Duodenal mucosa (tissue), 2 donors: ENCODE data around the gene ATF7.

Experiments used
- H3K27ac ChIP-seq: one replicate; pipeline ENCODE4 v1.7.0; 2013; ENCODE audit warnings: low read depth, low read length
- H3K27me3 ChIP-seq, 2 donors: one replicate each; pipeline ENCODE4 v1.7.0; 2013; ENCODE audit warnings: low read length in 2 of 2, control low read depth in 1 of 2; ENCODE audit not compliant: insufficient read depth in 2 of 2, control insufficient read depth in 1 of 2
- H3K36me3 ChIP-seq, 2 donors: one replicate each; pipeline ENCODE4 v1.7.0; 2013; ENCODE audit warnings: low read length in 2 of 2, control low read depth in 1 of 2; ENCODE audit not compliant: insufficient read depth in 2 of 2, control insufficient read depth in 1 of 2
- H3K4me1 ChIP-seq, 2 donors: one replicate each; pipeline ENCODE4 v1.7.0; 2013; ENCODE audit warnings: low read length in 2 of 2, control low read depth in 1 of 2; ENCODE audit not compliant: insufficient read depth in 2 of 2, control insufficient read depth in 1 of 2
- H3K4me3 ChIP-seq, 2 donors: one replicate each; pipeline ENCODE4 v1.7.0; 2013; ENCODE audit warnings: low read length in 2 of 2, low read depth in 1 of 2
- H3K9ac ChIP-seq, 2 donors: one replicate each; pipeline ENCODE4 v1.7.0; 2013; ENCODE audit warnings: low read length in 2 of 2, low read depth in 1 of 2
- H3K9me3 ChIP-seq, 2 donors: one replicate each; pipeline ENCODE4 v1.7.0; 2013; ENCODE audit warnings: low read length in 2 of 2, control low read depth in 1 of 2; ENCODE audit not compliant: control insufficient read depth in 1 of 2

Gene ATF7

DNA sequence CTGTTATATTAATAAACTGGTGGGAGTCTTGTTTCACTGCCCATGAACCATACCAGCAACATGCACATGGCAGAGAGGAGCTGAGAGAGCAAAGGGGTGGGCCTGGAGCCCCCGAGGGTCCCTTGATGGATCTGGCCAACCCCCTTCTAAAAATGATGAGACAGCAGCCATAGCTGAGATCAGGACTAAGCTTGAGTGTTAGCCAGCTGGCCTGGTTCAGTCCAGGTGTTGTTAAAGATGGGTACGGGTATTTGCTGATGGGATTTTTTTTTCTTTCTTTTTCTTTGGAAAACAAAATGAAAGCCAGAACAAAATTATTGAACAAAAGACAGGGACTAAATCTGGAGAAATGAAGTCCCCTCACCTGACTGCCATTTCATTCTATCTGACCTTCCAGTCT, 158.3 kb downstream of the ATF7 start:
- Histone ChIP-seq H3K9ac (no peak overlapping the region), H3K9me3 (no peaks in the 10 kb centered on the region), H3K4me3 (no peak overlapping the region), H3K4me1 (peaks cover 0 to 8% of the 10 kb centered on the region in 2 donors), H3K36me3 (peaks cover 68 to 96% of the 10 kb centered on the region in 2 donors), H3K27me3 (no peaks in the 10 kb centered on the region), H3K27ac (no peak overlapping the region)

DNA sequence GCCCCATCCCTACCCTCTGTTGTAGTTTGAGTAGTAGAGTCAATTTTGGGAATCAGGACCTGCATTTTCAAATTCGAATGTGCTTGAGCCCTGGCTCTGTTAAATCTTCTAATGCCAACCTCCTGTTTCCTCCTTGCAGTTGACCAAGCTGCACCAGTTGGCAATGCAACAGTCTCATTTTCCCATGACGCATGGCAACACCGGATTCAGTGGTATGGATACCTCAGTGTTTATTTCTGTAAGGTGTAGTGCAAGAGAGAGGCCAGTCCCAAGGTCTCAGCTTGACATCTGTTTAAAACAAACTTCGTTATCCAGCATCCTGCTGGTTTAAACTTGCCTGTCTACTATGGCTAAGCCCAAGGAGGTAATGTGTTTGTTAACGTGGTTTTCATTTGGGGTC, 159.1 kb downstream of the ATF7 start:
- no peaks in the 10 kb centered on the region for H3K9me3 ChIP-seq
- no peaks in the 10 kb centered on the region for H3K27me3 ChIP-seq
- H3K9ac ChIP-seq, result no peak overlapping the region
- no peak overlapping the region for H3K27ac ChIP-seq
- H3K36me3 ChIP-seq, result peaks cover 73 to 96% of the 10 kb centered on the region in 2 donors
- peaks cover 0 to 8% of the 10 kb centered on the region in 2 donors for H3K4me1 ChIP-seq
- H3K4me3 ChIP-seq, result no peak overlapping the region

DNA sequence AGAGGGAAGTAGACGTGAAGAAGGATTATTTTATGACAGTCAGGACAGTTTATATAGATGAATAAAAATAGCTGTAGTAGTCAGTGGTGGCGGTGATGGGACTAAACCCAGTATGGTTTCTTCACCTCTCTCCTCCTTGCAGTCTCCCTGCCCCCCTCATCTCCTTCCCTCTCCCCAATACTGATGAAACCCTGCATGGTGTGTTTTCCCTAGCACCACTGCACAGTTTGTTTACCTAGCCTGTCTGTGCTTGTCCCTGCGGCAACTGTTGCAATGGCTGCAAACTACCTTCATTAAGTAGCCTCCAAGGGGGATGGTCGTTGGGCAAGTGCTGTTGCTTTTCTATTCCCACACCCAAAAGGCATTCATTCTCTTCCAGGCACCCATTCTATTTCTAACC, 159.5 kb downstream of the ATF7 start:
- Histone ChIP-seq H3K4me1 (peaks cover 0 to 8% of the 10 kb centered on the region in 2 donors), H3K9me3 (no peaks in the 10 kb centered on the region), H3K9ac (no peak overlapping the region), H3K27ac (no peak overlapping the region), H3K36me3 (peaks cover 73 to 96% of the 10 kb centered on the region in 2 donors), H3K4me3 (no peak overlapping the region), H3K27me3 (no peaks in the 10 kb centered on the region)

DNA sequence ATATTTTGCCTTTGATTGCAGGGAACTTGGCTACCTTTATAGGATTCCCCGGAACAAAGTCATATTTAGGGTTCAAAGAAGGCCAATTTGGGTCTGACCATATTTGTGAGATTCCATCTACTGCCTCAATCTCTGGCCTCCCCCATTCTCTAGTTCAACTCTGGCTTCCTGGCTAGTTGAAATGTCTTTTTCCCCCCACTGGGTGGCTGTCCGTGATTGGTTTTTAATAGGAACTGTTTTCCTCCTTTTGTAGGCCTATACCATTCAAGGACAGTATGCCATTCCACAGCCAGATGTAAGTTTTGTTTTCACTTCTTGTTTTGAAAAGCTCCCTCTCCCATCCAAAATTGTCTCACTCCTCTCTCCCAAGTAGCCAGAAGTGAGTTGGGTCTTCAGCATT, 160.5 kb downstream of the ATF7 start:
- H3K27me3 ChIP-seq, result no peaks in the 10 kb centered on the region
- H3K36me3 ChIP-seq, result peaks cover 78 to 97% of the 10 kb centered on the region in 2 donors
- no peaks in the 10 kb centered on the region for H3K9me3 ChIP-seq
- H3K4me1 ChIP-seq, result peaks cover 0 to 8% of the 10 kb centered on the region in 2 donors
- H3K4me3 ChIP-seq, result no peak overlapping the region
- H3K27ac ChIP-seq, result no peak overlapping the region
- no peak overlapping the region for H3K9ac ChIP-seq

DNA sequence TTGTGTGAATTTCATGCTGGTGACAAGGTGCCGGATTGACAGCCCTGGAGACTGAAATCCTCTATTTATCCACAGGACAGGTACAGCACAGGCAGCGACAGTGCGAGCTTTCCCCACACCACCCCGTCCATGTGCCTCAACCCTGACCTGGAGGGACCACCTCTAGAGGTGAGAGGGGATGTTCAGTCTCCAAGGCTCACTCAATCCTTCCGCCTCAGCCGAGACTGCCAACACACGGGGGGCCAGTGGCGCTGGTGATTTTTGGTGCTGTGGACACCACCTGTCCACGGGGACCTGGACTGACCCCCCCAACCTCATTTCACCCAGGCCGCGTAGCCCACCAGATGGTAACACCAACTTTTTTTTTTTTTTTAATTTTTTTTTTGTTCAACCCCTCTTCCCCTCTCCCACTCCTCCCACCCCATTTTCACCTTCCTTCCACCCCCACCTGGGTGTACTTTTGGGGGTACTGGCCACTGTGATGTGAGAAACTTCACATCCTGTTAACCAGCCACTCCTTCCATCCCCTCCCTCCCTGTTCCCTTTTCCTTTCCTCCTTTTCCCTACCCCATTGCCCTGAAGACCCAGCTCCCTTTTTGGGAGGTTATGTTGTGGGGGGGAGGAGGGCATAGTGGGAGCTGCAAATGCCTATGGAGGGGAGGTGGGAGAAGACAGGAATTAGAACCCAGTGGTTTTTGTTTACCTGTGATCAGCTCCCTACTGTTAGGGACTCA, 161.3 kb downstream of the ATF7 start:
- Histone ChIP-seq H3K27ac (no peak overlapping the region), H3K27me3 (no peaks in the 10 kb centered on the region), H3K9ac (no peak overlapping the region), H3K9me3 (no peaks in the 10 kb centered on the region), H3K4me1 (peaks cover 0 to 5% of the 10 kb centered on the region in 2 donors), H3K4me3 (no peak overlapping the region), H3K36me3 (peaks cover 86 to 97% of the 10 kb centered on the region in 2 donors)

DNA sequence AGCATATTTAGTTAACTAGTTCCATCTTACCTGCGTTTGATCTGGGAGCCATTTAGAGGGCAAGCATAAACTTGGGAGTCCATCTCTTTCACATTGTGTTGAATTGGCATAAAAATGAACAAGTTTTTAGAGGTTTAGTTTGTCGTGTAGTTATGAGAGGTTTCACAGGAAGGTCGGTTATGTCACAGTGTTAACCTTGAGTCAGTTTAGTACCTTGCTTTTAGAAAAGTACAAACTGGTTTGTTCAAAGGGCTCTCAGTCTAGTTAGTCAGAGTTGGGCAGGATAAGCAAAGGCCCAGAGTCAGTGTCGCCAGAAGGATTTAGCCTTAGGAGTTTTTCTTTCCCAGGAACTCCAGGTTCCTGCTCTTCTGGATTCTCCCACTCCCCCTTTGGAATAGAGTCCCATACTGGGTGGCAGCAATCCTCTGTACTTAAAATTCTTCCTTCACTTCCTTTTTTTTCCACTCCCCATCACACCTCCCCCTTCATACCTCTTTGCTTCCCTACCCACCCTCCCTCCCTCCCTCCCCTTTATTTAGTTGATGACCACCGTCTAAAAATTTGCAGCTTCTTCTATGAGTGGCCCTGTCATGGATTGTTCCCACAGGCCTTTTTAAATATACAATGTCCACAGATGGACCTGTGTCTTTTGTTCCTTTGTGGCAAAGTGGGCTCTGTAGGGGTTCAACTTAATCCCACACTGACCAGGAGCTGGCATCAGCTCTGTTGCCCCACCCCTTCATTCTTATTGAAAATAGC, 162.2 kb downstream of the ATF7 start:
- H3K4me3 ChIP-seq, result no peak overlapping the region
- H3K27ac ChIP-seq, result no peak overlapping the region
- H3K9me3 ChIP-seq, result no peaks in the 10 kb centered on the region
- no peak overlapping the region for H3K9ac ChIP-seq
- no peaks in the 10 kb centered on the region for H3K27me3 ChIP-seq
- peaks cover 0 to 5% of the 10 kb centered on the region in 2 donors for H3K4me1 ChIP-seq
- peaks cover 93 to 99% of the 10 kb centered on the region in 2 donors for H3K36me3 ChIP-seq

DNA sequence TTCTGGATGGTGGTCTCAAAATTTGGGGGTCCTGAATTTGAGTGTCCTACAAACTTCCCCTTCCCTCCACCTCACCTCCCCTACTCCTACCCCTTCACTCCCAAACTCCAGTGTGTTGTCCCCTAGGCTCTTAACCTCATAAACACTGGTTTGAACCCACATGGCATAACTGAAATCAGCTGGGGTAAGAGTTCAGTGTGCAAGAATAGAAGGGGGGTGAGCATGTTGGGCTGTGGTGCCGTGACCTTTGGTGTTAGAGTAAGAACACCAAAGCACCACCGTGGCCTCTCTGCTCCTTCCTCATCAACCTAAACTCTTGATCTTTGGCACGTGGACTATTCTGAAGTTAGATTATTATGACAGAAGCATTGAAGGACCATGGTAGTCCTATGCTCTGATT, 163.2 kb downstream of the ATF7 start:
- H3K4me3 ChIP-seq, result no peak overlapping the region
- no peaks in the 10 kb centered on the region for H3K9me3 ChIP-seq
- no peaks in the 10 kb centered on the region for H3K27me3 ChIP-seq
- no peak overlapping the region for H3K9ac ChIP-seq
- H3K27ac ChIP-seq, result no peak overlapping the region
- peaks cover 89 to 99% of the 10 kb centered on the region in 2 donors for H3K36me3 ChIP-seq
- H3K4me1 ChIP-seq, result peaks cover 0 to 5% of the 10 kb centered on the region in 2 donors

DNA sequence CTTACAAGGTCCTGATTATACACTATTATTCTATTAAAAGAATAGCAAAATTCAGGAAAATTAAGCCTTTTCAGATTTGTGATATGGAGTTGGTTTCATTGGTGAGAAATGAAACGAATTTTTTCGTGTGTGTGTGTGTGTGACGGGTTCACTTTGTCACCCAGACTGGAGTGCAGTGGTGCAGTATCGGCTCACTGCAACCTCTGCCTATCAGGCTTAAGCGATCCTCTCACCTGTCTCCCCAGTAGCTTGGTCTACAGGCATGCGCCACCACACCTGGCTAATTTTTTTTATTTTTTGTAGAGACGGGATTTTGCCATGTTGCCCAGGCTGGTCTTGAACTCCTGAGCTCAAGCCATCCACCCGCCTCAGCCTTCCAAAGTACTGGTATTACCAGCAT, 164.6 kb downstream of the ATF7 start:
- Histone ChIP-seq H3K36me3 (peaks cover 78 to 99% of the 10 kb centered on the region in 2 donors), H3K27me3 (no peaks in the 10 kb centered on the region), H3K4me1 (peaks cover 2 to 7% of the 10 kb centered on the region in 2 donors), H3K9me3 (no peaks in the 10 kb centered on the region), H3K27ac (no peak overlapping the region), H3K4me3 (no peak overlapping the region), H3K9ac (no peak overlapping the region)

DNA sequence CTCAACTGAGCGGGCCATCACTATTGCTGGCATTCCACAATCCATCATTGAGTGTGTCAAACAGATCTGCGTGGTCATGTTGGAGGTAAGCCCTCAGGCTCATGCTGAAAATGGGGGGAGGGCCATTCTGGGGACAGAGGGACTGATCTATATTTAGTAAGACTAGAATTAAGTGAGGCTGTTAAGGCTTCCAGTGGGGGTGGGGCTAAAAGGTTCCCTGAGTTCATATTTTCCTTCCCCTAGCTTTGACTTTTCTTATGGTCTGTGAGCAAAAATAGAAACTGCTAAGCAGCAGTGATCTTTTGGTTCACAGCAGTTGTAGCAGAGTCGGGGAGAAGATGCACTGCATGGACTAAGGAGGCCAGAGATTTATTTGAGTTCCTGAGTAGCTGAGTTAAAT, 165.1 kb downstream of the ATF7 start:
- Histone ChIP-seq H3K4me1 (peaks cover 6 to 11% of the 10 kb centered on the region in 2 donors), H3K27me3 (no peaks in the 10 kb centered on the region), H3K9ac (no peak overlapping the region), H3K36me3 (peaks cover 77 to 98% of the 10 kb centered on the region in 2 donors), H3K9me3 (no peaks in the 10 kb centered on the region), H3K27ac (no peak overlapping the region), H3K4me3 (no peak overlapping the region)

DNA sequence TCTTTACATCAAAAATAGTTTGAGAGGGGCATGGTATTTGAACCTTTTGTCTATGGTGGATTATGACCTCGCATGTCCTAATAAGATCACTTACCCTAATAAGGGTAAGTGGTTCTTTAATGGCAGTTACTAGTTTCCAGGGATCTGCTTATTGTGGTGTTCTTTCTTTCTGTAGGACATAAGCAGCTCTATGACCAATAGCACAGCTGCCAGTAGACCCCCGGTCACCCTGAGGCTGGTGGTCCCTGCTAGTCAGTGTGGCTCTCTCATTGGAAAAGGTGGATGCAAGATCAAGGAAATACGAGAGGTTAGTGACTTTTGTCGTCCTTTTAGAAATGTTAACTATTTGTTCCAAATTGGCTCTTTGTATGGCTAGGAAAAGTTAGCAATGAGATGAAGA, 167.1 kb downstream of the ATF7 start:
- H3K27me3 ChIP-seq, result no peaks in the 10 kb centered on the region
- H3K36me3 ChIP-seq, result peaks cover 69 to 99% of the 10 kb centered on the region in 2 donors
- H3K27ac ChIP-seq, result no peak overlapping the region
- H3K4me1 ChIP-seq, result peaks cover 14 to 17% of the 10 kb centered on the region in 2 donors
- no peak overlapping the region for H3K9ac ChIP-seq
- no peaks in the 10 kb centered on the region for H3K9me3 ChIP-seq
- no peak overlapping the region for H3K4me3 ChIP-seq
